WERI-Rb-1 (cell line): ENCODE results near the gene ENOX1.
"Not testable (repeated sequence)": the region's sequence is repeated elsewhere in the genome, so short reads cannot be mapped to it uniquely, and the experiment has no call there.

ENCODE experiments used
- DNase-seq: peaks from one replicate; pipeline ENCODE4 v3.0.0-alpha.2; 2020
- H3K27ac ChIP-seq: fragments of 250-450 bp; sonication (Bioruptor Pico); 2 replicates; pipeline ENCODE4 v1.5.1; 2020; ENCODE audit warnings: mild to moderate bottlenecking, moderate library complexity
- H3K27me3 ChIP-seq: fragments of 250-450 bp; sonication (Bioruptor Pico); 2 replicates; pipeline ENCODE4 v1.5.1; 2021; ENCODE audit warnings: mild to moderate bottlenecking, low read depth, moderate library complexity; ENCODE audit not compliant: insufficient read depth, severe bottlenecking
- H3K36me3 ChIP-seq: fragments of 250-450 bp; sonication (Bioruptor Pico); 2 replicates; pipeline ENCODE4 v1.5.1; 2020; ENCODE audit warnings: mild to moderate bottlenecking, moderate library complexity
- H3K4me3 ChIP-seq: 2 replicates; pipeline ENCODE4 v1.5.1; 2011; ENCODE audit warnings: low read depth, mild to moderate bottlenecking, control low read depth, low read length
- H3K9me3 ChIP-seq: fragments of 250-450 bp; sonication (Bioruptor Pico); 2 replicates; pipeline ENCODE4 v1.5.1; 2021; ENCODE audit warnings: mild to moderate bottlenecking, moderate library complexity; ENCODE audit not compliant: severe bottlenecking
- CTCF ChIP-seq: IDR thresholded peaks from 2 replicates; pipeline ENCODE4 v1.5.1; 2011; ENCODE audit warnings: low read depth, mild to moderate bottlenecking, control low read depth, inconsistent platforms, low read length

The ENOX1 gene

GRCh38 chr13:43424412-43424811, 362.4 kb downstream of the ENOX1 start:
- Histone ChIP-seq H3K9me3 (no peaks in the 10 kb centered on the region), H3K27me3 (no peaks in the 10 kb centered on the region), H3K4me3 (no peak overlapping the region), H3K27ac (no peak overlapping the region), H3K36me3 (no peaks in the 10 kb centered on the region)
- no peak for DNase-seq
- no peak for TF ChIP-seq CTCF

GRCh38 chr13:43422116-43422515, 364.7 kb downstream of the ENOX1 start:
- Histone ChIP-seq H3K36me3 (no peaks in the 10 kb centered on the region), H3K27ac (no peak overlapping the region), H3K9me3 (no peaks in the 10 kb centered on the region), H3K27me3 (no peaks in the 10 kb centered on the region), H3K4me3 (no peak overlapping the region)
- no peak for TF ChIP-seq CTCF
- DNase-seq, result no peak

- not testable (repeated sequence) for H3K27ac ChIP-seq, DNase-seq, H3K36me3 ChIP-seq, H3K4me3 ChIP-seq, H3K9me3 ChIP-seq, H3K27me3 ChIP-seq
These were observed 369.9 kb downstream of the ENOX1 start for GRCh38 chr13:43416842-43417241.

- H3K36me3 ChIP-seq, H3K27ac ChIP-seq, H3K9me3 ChIP-seq, H3K27me3 ChIP-seq, H3K4me3 ChIP-seq, DNase-seq: not testable (repeated sequence)
These were observed 370.4 kb downstream of the ENOX1 start for GRCh38 chr13:43416408-43416807.

- not testable (repeated sequence) for DNase-seq, H3K27ac ChIP-seq, H3K4me3 ChIP-seq, H3K9me3 ChIP-seq, H3K36me3 ChIP-seq, H3K27me3 ChIP-seq
These were observed 370.8 kb downstream of the ENOX1 start for GRCh38 chr13:43415903-43416391.

GRCh38 chr13:43414111-43414510, 372.7 kb downstream of the ENOX1 start:
- H3K36me3 ChIP-seq, result no peaks in the 10 kb centered on the region
- H3K9me3 ChIP-seq, result no peaks in the 10 kb centered on the region
- no peak for TF ChIP-seq CTCF
- DNase-seq, result no peak
- no peaks in the 10 kb centered on the region for H3K27me3 ChIP-seq
- no peak overlapping the region for H3K4me3 ChIP-seq
- H3K27ac ChIP-seq, result no peak overlapping the region

GRCh38 chr13:43411741-43412140, 375.0 kb downstream of the ENOX1 start:
- Histone ChIP-seq H3K4me3 (no peak overlapping the region), H3K27ac (no peak overlapping the region), H3K27me3 (no peaks in the 10 kb centered on the region), H3K36me3 (no peaks in the 10 kb centered on the region), H3K9me3 (no peaks in the 10 kb centered on the region)
- TF ChIP-seq CTCF, result no peak
- no peak for DNase-seq
